Subcutaneous adipose tissue (tissue), 4 donors: ENCODE results near the gene TTYH2. TPM values are rescaled to one million over a fixed set of nuclear protein-coding genes. Genes with fewer than 3 reads are reported as not detected.

ENCODE experiments used
- CTCF ChIP-seq: fragments of 450-650 bp; IDR thresholded peaks from one replicate; pipeline ENCODE4 v1.5.1; 2016; ENCODE audit warnings: low read depth, mild to moderate bottlenecking, control low read depth, antibody characterized with exemption, moderate library complexity
- total RNA-seq, 4 donors: library from RNA; depleted of rRNA; stranded (reverse); fragments of >200 nt; gene quantifications; one replicate each; pipeline ENCODE4 v1.1.0, GENCODE V29; 2016

TTYH2 gene
- total RNA-seq, 4 donors from 2014 or later = 4.6 to 14.4 (median 5.9) TPM

GRCh38 chr17:74231928-74232907 is 18.8 kb downstream of the TTYH2 start:
- TF ChIP-seq CTCF = no peak

- TF ChIP-seq CTCF = no peak
These were observed 20.6 kb downstream of the TTYH2 start for GRCh38 chr17:74233937-74234336.

GRCh38 chr17:74234486-74234885 is 21.1 kb downstream of the TTYH2 start:
- no peak for TF ChIP-seq CTCF

- no peak for TF ChIP-seq CTCF
These were observed 21.7 kb downstream of the TTYH2 start for GRCh38 chr17:74235040-74235581.

GRCh38 chr17:74235911-74236371 is 22.6 kb downstream of the TTYH2 start:
- no peak for TF ChIP-seq CTCF

- TF ChIP-seq CTCF = no peak
These were observed 23.9 kb downstream of the TTYH2 start for GRCh38 chr17:74237321-74237720.

- no peak for TF ChIP-seq CTCF
These were observed 25.8 kb downstream of the TTYH2 start for GRCh38 chr17:74239172-74239571.
